Measurements from ENCODE around the gene PSMG3.

Gene PSMG3, protein sequence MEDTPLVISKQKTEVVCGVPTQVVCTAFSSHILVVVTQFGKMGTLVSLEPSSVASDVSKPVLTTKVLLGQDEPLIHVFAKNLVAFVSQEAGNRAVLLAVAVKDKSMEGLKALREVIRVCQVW

DNA sequence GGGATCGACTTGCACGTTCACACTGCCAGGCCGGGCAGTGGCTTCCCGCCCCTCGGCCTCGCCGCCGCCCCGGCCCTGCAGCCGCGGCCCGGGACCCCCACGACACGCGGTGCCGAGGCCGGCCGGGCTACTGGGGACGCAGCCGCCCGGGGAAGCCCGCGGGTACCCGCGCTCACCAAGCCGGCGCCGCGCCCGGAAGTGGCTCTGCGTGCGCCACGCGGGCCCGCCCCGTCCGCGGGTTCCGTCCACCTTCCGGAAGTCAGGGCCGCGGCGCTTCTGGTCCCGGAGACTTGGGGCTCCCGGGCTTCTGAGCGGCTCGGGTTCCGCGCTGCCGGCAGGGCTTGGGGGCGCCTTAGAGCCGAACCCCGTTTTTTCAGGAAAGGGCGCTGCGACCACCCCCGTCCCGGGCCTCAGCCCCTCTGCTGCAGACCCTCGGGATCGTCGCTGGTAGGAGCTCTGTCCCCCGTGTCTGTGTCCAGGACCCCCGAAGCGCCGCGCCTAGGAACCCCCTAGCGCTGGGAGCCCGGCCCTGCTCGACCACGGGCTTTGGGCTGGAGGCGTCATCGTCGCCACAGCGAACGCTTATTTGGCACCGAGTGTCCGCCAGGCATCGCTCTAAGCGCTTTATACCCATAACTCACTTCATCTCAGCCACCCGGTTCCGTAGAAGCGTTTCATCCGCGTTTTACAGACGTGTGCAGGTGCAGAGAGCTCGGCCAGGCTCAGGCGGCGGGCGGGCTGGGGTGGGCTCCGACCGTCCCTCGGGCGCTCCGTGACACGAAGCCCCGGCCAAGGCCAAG is at the start of gene PSMG3:
Gene PSMG3 (minus strand): TSS at position 200 of the 800 bp plus-strand sequence. CDS start 693 bp downstream, outside the sequence.
- peak; percentile 91 for DNase-seq

DNA sequence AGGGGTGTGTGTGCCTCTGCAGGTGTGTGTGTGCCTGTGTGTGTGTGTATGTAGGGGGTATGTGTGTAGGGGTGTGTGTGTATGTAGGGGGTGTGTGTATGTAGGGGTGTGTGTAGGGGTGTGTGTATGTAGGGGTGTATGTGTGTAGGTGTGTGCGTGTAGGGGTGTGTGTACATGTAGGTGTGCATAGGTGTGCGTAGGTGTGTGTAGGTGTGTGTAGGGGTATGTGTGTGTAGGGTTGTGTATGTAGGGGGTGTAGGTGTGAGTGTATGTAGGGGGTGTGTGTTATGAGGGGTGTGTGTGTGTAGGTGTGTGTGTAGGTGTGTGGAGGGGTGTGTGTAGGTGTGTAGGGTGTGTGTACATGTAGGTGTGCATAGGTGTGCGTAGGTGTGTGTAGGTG is 48.6 kb upstream of the PSMG3 start:
- DNase-seq: no peak

DNA sequence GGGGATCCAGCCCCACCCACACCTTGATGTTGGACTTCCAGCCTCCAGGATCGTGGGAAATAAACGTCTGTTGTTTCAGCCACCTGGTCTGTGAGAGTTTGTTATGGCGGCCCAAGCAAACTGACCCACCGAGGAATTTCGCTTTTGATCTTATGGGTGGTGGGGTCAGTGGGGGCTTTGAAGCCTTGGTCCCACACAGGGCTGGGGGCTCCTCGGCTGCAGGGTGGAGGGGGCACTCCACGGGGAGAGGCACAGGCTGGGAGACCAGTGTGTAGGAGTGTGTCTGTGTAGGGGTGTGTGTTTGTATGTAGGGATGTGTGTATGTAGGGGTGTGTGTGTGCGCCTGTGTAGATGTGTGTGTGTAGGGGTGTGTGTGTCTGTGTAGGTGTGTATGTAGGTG is 48.1 kb upstream of the PSMG3 start:
- no peak for DNase-seq

DNA sequence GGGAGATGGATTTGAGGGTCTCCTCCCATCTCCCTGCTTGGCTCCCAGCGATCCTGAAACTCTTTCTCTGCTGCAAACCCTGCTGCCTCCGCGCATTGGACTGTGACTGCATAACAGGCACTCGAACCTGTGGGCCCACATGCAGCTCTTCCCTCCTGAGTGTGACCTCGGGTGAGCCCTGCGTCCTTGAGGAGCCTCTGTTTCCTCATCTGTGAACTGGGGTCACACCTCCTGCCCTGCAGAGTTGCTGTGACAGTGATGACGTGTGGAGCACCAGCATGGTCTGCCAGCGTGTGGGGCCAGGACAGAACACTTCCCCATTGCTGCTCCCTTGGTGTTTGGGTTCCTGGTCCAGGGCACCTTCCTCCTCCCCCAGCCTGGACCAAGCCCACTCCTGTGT is 46.9 kb upstream of the PSMG3 start:
- no peak for DNase-seq

DNA sequence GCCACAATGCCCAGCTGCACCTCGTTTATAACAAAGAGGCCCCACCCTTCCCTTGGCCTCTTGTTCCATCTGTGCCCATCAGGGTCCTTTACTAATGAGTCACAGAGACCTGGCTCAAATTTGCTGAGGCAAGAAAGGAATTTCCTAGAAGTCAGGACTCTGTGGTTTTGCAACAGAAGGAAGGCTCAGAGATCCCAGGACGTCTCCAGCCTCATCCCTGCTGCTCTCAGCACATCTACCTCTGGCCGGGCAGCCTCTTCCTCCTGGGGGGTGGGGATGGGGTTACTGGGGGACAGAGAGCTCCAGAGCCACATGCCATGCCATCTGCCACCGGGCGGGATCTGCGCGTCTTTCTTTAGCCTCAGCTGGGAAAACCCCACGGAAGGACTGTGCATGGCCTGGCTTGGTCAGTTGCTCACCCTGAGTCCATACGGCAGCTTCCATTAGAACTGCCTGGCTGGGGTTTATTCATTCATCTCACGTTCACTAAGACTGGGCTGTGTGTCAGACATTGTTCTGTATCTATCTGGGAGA is 41.9 kb upstream of the PSMG3 start:
- no peak for DNase-seq

DNA sequence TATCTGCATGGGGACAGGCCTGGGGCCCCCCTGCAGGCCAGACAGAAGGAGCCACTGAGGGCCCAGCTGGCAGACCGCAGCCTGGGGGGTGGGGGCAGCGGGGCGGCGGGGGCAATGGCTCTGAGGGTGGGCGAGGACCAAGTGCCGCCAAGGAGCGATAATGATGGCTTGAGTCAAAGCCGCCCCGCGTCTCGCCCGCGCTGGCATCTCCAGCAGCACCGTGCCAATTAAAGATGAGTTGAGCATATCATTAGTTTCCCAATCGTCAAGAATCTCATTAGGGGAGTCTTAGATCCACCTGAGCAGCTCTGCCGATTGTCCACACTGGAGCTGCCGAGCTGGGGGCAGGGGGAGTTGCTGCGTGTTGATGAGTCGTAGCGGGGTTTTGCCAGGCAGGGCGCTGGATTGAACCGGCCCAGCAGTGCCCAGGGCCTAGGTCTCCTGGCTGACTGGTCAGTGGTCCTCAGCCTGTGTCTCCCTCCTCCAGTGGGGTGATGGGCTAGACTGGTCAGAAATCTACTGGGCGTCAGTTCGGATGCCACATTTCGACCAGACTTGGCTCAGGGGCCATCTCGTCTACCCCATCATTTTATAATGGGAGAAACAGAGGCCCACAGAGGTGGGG is 41.0 kb upstream of the PSMG3 start:
- DNase-seq: no peak

DNA sequence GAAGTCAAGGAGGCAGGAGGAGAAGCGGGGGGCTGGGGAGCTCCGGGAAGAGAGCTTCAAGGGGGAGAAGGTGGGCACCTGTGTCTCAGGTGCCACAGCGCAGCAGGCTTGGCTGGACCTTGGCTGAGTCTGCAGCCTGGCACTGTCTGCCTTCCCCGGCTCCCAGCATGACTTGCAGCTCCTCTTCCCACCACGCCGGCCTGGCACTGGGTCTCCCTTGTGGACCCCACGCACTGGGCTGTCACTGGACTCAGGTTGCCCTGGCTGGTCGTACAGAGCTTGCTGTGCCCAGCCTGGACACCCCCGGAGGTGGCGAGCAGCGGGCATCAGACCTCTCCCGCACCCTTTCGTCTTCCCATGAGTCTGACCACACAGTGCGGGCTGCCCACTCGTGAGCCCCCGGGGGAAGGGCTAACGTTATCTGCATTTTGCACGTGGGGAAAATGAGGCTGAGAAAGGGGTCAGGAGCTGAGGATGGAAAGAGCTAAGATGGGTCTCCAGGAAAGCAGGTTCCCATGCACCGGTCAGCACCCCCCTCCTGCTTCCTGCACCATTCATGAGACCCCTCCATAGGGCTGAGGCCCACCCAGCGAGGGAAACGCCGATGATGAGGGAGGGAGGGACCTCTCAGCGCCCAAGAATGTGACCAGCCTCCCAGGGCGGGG is 40.3 kb upstream of the PSMG3 start:
- DNase-seq: no peak

DNA sequence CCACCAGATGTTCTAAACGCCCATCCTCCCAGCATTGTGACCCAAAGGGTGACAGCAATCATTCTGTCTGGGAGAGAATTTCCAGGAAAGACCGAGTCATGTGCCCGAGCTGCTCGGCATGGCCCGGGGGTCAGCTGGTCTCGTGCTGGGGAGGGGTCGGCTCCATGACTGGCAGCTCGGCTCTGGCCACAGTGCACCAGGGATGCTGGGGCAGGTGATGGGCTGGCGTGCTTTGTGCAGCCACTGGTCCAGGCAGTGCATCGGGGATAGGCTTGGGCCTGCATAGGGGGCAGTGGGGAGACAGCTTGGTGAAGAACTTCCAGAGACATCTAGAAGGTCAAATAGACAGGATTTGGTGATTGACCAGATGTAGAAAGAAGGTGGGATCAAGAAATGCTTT is 39.2 kb upstream of the PSMG3 start:
- DNase-seq: no peak

DNA sequence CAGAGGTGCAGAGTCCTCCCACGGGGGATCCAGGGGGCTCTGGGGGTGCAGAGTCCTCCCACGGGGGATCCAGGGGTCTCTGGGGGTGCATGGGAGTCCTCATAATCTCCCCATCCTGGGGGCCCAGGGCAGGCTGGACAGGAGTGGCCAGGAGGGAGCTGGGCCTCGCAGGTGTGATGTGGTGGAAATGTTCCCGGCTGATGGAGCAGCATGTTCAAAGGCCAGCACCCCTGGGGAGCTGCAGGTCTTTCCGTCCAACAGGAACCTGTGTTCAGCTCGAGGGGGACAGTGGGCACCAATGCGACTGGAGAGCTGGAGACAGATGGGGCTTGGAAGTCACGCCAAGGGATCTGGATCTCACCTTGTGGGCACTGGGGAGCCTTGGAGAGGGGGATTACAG is 38.5 kb upstream of the PSMG3 start:
- no peak for DNase-seq

DNA sequence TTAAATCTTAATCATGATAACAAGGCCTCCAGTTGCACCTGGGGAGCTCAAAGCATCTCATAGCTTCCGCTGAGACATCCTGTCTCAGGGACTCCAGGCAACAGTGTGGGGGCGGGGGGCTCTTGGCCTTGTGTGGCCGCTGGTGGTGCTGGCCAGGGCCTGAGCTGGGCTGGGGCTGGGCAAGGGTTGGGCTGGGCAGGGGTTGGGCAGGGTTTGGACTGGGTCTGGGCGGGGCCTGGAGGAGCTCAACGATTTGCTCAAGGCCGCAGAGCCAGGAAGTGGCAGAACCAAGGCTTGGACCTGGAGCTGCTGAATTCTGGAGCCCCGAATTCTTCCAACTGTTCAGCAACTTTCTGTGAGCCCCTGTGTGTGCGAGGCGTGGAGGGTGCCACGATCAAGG is 37.9 kb upstream of the PSMG3 start:
- DNase-seq: no peak

DNA sequence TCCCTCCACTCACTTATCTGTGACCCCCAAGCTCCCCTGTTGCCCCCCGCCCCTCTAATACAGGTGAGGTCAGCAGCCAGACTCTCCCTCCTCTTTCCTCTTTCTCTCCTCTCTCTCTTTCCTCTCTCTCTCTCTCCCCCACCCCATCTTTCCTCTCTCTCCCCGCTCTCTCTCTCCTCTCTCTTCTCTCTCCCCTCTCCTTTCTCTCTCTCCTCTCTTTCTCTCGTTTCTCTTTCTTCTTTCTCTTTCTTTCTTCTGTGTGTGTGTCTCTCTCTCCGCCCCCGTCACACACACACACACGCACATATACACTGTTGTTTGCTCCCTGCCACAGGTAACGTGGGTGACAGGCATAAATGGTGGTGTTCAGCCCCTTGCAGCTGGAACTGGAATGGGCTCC is 37.2 kb upstream of the PSMG3 start:
- DNase-seq: no peak

DNA sequence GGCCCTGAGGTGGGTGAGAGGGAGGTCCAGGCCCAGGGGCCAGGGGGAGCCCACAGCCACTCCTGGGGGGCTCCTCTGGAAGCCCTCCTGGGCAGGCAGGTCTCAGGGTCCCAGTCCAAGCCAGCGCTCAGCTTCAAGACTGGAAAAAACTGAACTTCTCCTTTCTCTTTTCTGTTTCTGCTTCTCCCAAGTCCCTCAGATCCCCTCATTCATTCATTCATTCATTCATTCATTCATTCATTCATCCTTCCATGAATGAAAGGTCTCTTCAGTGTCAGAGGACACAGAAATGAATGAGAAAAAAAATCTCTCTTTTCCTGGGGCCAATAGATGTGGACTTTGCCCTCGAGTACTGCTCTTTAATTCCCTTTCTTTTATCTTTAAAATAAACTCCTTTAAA is 34.6 kb upstream of the PSMG3 start:
- DNase-seq: no peak

DNA sequence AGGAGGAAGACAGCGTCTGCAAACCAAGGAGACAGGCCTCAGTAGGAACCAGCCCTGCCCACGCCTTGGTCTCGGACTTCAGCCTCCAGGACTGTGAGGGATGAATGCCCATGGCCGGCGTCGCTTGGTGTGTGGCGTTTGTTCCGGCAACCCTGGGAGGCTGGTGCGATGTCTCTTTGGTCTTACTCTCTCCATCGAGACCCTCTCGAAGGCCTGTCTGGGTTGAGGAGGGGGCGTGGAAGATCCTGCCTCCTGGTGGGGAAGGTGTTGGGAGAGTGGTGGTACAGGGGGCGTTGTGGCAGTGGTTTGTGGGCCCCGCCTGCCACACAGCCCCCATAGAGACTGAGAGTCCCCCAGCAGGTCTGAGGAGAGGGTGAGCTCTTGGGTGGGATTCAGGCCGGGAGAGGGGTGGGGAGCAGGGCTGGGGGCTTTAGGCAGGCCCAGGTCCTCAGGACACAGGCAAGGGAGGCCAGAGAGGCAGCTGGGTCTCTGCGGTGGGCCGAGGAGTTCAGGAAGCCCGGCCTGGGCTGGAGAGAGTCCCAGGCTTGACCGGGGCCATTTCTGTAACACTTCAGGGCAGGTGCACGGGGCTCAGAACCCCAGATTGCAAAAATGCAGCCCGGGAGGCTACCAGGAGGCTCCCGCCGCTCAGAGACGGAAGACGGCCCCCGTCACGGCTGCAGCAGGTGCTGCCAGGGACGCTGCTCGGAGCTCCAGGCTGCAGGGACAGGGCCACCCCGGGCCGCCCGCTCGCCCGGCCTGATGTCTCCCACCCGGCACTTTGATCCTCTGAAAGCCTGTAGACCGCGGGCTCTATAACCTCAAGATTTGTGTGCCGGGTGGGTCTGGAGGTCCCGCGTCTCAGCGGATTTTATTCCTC is 33.8 kb upstream of the PSMG3 start:
- no peak for DNase-seq

DNA sequence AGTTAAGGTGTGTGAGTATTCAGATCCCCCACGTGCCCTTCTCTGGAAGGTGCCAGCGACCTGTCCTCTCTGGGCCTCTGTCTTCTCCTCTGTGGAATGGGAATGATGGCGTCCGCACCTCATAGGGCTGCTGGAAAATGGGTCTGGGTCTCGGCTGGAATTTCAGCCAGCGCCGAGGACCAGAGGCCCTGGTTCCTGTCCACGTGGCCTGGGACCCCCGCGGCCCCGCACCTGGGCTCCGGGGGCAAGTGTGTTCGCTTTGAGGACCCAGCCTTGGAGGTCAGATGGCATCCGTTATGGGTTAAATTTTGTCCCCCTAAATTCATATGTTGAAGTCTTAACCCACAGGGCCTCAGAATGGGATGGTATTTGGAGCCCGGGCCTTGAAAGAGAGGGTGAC is 32.6 kb upstream of the PSMG3 start:
- DNase-seq: no peak

DNA sequence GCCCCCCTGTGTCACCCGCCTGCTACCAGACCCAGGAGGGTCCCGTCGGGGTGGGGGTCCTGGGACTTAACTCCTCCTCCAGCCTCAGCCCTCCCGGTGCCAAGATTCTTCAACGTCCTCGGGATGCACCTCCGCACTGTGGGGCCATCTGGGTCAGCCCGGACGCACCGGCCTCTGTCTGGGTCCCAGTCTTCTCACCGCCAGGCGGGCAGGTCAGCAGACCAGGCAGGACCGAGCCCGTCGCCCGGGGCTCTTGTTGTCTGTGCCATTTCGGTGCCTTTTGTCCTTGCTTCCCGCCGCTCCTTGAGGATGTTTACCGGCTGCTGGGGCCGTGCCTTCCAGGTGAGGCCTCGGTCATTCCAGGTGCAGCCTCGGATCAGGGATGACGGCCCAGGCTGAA is 32.1 kb upstream of the PSMG3 start:
- no peak for DNase-seq

DNA sequence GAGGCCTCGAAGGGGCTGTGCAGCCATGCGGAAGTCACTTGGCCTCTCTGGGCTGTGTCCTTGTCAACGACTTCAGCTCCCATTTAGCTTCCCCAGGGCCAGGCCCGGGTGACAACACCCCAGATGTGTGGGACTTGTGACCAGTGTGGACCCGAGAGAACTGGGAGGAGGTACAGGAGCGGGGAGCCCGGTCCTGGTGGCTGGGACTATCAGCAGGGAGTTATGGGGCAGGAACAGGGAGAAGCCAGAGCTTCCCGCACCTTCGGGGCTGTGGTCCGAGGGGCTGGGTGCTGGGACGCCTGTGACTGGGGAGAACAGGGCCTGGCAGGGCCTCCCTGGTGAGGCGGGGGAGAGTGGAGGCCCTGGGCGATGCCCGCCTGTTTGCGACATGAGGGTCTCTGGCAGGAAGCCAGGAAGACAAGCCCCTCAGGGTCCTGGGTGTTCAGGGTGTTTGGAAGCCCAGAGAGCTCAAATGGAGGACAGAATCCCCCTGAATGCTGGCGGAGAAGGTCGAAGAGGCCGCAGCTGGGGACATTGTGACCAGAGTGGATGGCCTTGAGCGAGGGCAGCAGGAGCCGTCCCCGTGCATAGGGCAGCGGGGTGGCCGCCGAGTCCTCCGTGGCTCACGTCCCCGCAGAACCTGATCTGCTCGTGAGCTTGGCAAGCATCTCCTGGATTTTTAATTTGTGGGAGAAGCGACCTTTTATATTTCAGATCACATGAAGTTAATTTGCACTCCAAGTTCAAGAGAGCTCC is 30.0 kb upstream of the PSMG3 start:
- no peak for DNase-seq

DNA sequence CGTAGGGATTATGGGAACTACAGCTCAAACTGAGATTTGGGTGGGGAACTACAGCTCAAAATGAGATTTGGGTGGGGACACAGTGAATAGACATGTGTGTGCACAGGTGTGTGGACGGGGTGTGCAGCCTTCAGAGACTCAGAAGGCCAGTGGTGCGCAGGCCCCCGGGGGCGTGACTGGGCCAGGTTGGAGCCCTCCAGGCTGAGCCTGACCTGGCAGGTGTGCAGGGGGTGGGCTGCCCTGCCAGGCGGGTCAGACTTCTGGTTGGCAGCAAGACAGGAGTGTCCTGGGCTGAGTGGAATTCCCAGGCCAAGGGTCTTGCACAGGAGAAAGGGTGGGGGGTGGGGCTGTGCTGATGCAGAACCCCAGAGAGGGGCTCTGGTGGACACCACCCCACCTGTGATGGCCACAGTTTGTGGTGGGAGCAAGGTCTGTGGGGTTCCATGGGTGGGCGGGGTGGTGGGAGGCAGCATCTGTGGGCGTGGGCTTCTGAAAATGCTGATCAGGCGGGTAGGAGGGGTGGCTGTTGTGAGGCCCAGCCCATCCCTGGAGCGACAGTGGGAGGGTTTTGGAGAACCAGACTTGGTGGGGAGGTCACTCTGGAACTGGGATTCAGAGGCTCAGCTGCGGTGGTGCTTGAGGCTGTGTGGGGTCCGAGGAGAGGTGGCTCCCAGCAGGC is 29.3 kb upstream of the PSMG3 start:
- DNase-seq: no peak

DNA sequence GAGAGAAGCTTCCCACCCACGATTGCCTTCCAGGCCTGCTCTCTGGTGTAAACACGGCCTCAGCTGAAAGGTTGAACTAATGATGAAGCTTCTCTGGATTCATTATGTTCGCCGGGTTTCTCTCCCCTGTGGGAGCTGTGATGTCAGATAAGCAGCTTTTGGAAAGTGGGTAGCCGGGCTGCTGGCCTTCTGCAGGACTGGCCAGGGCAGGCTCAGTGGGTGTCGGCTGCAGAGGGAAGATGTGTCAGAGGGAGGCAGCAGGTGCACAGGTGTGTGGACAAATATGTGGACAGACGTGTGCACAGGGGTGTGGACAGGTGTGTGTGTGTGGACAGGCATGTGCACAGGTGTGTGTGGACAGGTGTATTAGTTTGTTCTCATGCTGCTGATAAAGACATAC is 28.5 kb upstream of the PSMG3 start:
- no peak for DNase-seq

DNA sequence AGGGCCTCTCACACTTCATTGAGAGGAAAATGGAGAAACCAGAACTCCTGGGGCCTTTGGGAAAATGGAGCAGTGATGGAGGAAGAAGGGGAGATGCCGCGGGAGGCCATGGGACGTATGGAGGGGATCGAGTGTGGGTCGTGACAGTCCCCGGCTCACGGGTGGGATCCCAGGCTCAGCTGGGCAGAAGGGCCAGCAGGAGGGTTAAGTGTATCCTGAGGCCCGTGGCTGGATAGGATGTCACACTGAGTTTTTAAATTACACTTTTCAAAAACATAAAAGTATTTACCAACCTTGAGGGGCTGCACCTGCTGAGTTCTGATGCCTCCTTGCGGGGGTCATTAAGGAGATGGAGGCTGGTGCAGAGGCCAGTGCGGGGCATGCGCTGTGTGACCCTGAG is 28.0 kb upstream of the PSMG3 start:
- no peak for DNase-seq

DNA sequence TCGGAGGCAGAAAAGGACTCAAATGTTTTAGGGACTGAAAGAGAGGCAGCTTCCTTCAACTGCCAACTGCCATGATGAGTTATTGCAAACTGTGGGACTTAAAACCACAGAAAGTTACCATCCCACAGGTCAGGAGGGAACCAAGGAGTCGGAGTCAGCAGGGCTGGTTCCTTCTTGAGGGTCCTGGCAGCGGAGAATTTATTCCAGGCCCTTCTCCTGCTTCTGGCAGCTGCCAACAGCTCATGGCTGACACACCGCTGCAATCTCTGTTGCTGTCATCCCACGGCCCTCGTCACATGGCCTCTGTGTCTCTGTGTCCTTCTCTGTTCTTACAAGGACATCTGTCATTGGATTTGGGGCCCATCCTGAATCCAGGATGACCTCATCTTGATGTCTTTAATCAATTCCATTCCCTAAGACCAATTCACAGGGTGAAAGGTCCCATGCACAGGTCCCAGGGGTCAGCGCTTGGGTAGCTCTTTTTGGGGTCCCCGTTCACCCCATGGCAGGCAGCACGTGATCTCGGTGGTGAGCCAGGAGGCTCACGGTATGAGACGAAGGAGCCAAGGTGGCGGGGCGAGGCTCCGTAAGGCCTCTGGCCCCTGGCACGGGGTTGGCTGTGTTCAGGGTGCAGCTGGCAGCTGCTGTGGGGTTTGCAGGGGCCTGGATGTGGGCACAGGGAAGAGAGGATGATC is 27.4 kb upstream of the PSMG3 start:
- DNase-seq: no peak

All from activated naive CD4-positive, alpha-beta T cell treated with anti-CD3 and anti-CD28 coated beads, Interleukin-2, amount 50 U/mL, for 16 hours (primary cell).